ENCODE results near the gene NFKBIE. TPM values are rescaled to one million over a fixed set of nuclear protein-coding genes. Genes with fewer than 3 reads are reported as not detected.
A peak's percentile ranks its signal among the peaks of the same experiment; 100 is the strongest.

The NFKBIE gene
- total and polyA plus RNA-seq, 2 of the 13 experiments (the other 11 are each of a cell fraction or from before 2014, with no cell fraction given) = 6.7 to 14.5 TPM

DNA sequence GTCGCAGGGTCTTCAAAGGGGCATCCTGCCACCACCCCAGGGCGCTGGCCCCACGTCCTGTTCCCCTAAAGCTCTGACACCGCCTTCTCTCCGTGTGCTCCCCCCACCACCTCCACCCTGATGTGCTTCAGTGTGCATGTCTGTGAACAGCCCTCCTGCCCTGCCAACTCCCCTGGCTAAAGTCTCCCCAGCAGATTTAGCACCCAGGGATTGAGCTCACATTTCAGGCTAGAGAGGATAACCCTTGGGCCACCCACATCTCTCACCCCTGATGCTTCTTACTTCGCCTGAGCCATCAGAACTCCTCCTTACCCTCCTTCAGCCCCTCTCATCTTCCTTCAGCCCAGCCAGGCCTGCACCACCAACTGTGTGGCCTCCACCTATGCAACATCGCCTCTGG is 12.4 kb upstream of the NFKBIE start (continued):
- TF ChIP-seq SATB2 (CRISPR knock-in tag; IDR thresholded peaks at IDR 0.05) = no peak

DNA sequence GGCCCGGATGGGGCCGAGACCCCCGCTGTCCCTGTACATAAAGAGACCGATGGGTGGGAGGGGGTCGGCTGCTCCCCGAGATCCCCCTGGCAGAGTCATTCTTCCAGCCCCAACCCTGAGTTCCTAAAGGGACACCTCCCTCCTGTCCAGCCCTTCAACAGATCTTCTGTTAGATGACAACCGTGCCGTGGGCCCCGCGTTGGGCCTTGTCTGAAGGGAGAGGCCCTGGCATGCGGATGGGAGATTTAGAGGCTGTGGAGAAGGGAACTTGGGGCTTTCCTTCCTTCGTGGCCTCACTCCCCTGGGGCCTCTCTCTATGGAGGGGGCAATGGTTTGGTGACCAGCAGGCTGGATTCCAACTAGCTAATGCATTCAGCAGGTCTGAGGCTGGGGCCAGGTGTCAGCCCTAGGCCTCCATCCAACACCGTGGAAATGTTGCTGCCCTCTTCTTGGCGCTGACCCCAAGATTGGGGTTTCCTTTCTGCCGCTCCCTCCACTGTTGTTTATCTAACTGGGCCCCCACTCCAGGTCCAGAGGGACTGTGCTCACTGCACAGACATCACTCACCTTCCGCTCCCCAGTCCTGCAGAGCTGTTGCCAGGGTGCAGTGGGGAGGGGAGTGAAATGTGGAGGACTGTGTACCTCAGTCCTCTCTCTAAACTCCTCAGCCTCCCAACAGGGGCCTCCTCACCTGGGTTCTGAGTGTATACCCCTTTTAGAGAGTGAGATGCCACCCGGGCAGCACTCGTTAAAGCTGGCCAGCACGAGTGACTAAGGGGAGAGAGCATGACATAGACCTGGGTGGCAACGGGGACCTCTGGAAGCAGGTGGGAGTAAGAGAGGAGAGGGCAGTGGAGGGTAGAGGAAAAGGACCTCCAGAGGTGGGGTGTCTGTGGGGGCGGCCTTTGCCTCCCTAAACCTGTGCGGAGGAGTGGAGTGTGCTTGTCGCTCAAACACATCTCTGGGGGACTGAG is 11.6 kb upstream of the NFKBIE start:
- in situ Hi-C loops (cut with HindIII; ENCODE audit: extremely low pct_ligation_motif_present, low pct_unique_long_range_greater_than_20kb) = no loop called here
- ATAC-seq = peak; percentile 3; the same call in 1 of the 3 replicates
- TF ChIP-seq BHLHE40 (IDR thresholded peaks at IDR 0.05; ENCODE audit: low read length) (no peak), KLF16 (CRISPR knock-in tag; IDR thresholded peaks at IDR 0.05) (no peak), TRAFD1 (CRISPR knock-in tag; IDR thresholded peaks at IDR 0.05; ENCODE audit: borderline replicate concordance) (no peak), ZSCAN21 (CRISPR knock-in tag; IDR thresholded peaks at IDR 0.05; ENCODE audit: borderline replicate concordance) (no peak), ZMAT3 (CRISPR knock-in tag; conservative IDR thresholded peaks at IDR 0.05) (no peak), GTF3A (CRISPR knock-in tag; conservative IDR thresholded peaks at IDR 0.05) (0 out of 2 replicates have a peak, but pooled peaks have one; percentile 39), MEIS1 (CRISPR knock-in tag; IDR thresholded peaks at IDR 0.05; ENCODE audit: borderline replicate concordance) (no peak), MAZ (IDR thresholded peaks at IDR 0.05; ENCODE audit: borderline replicate concordance, low read depth, low read length) (no peak), MAZ (CRISPR knock-in tag; IDR thresholded peaks at IDR 0.05; ENCODE audit: low read depth) (no peak), MEIS2 (CRISPR knock-in tag; IDR thresholded peaks at IDR 0.05) (no peak), ZNF367 (CRISPR knock-in tag; IDR thresholded peaks at IDR 0.05; ENCODE audit: borderline replicate concordance) (no peak)
- TF ChIP-seq, protein P1, sequence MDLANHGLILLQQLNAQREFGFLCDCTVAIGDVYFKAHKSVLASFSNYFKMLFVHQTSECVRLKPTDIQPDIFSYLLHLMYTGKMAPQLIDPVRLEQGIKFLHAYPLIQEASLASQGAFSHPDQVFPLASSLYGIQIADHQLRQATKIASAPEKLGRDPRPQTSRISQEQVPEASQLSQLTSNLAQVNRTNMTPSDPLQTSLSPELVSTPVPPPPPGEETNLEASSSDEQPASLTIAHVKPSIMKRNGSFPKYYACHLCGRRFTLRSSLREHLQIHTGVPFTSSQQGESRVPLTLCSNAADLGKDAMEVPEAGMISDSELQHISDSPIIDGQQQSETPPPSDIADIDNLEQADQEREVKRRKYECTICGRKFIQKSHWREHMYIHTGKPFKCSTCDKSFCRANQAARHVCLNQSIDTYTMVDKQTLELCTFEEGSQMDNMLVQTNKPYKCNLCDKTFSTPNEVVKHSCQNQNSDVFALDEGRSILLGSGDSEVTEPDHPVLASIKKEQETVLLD (CRISPR knock-in tag; IDR thresholded peaks at IDR 0.05; ENCODE audit: low read depth) = 0 out of 2 replicates have a peak, but pooled peaks have one; percentile 8
- TF ChIP-seq, protein P2, sequence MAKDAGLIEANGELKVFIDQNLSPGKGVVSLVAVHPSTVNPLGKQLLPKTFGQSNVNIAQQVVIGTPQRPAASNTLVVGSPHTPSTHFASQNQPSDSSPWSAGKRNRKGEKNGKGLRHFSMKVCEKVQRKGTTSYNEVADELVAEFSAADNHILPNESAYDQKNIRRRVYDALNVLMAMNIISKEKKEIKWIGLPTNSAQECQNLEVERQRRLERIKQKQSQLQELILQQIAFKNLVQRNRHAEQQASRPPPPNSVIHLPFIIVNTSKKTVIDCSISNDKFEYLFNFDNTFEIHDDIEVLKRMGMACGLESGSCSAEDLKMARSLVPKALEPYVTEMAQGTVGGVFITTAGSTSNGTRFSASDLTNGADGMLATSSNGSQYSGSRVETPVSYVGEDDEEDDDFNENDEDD (CRISPR knock-in tag; IDR thresholded peaks at IDR 0.05; ENCODE audit: borderline replicate concordance) = no peak
- TF ChIP-seq, protein P3, sequence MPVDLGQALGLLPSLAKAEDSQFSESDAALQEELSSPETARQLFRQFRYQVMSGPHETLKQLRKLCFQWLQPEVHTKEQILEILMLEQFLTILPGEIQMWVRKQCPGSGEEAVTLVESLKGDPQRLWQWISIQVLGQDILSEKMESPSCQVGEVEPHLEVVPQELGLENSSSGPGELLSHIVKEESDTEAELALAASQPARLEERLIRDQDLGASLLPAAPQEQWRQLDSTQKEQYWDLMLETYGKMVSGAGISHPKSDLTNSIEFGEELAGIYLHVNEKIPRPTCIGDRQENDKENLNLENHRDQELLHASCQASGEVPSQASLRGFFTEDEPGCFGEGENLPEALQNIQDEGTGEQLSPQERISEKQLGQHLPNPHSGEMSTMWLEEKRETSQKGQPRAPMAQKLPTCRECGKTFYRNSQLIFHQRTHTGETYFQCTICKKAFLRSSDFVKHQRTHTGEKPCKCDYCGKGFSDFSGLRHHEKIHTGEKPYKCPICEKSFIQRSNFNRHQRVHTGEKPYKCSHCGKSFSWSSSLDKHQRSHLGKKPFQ (CRISPR knock-in tag; IDR thresholded peaks at IDR 0.05; ENCODE audit: insufficient replicate concordance) = no peak

More for the DNA sequence above, 11.6 kb upstream of the NFKBIE start:
- Histone ChIP-seq H3K4me1 (ENCODE audit: insufficient read depth, low read length) (peaks cover 28% of the 10 kb centered on the region), H3K79me2 (ENCODE audit: insufficient read depth, low read length) (no peaks in the 10 kb centered on the region), H3K9me3 (ENCODE audit: low read length) (no peaks in the 10 kb centered on the region), H3K9ac (ENCODE audit: insufficient read depth, low read depth, low read length) (no peak overlapping the region), H2AFZ (ENCODE audit: low read length) (no peak overlapping the region), H3K36me3 (replicated peaks in 1 of 2; ENCODE audit: control insufficient read depth in 1 of 2, insufficient read depth in 2 of 2, low read length in 2 of 2) (no peaks in the 10 kb centered on the region), H3K27ac (ENCODE audit: extremely low read length, insufficient read depth, low read length) (no peak overlapping the region), H3K4me3 (replicated peaks in 1 of 3; ENCODE audit: insufficient read depth in 1 of 3, low read depth in 2 of 3, low read length in 3 of 3) (peak overlapping the region in 1 of 3 experiments; percentile 62; a peak in 2 of 6 replicates), H3K27me3 (ENCODE audit: control insufficient read depth in 1 of 2, insufficient read depth in 2 of 2, low read length in 2 of 2) (peaks cover 37 to 86% of the 10 kb centered on the region in 2 experiments), H4K20me1 (ENCODE audit: insufficient read depth, low read length) (peaks cover 3% of the 10 kb centered on the region; the same call in 1 of the 2 replicates), H3K4me2 (ENCODE audit: low read depth, low read length) (peak overlapping the region; percentile 69; the same call in 1 of the 2 replicates)
- ChIA-PET POLR2A (interaction anchor here (1.1 kb wide), 1 partner anchor 22 kb away, joined by 5 read pairs; no protein-coding TSS in a partner anchor), CTCF (ENCODE audit: low intra/inter-chr PET ratio, low total read pairs) (no interaction called here)
- intact Hi-C loops (cut with micrococcal nuclease; ENCODE audit: unreplicated experiment) = no loop called here
- WGBS (ENCODE audit: low lambda C conversion rate) = 39% methylated on average over 19 of the region's 23 CpGs
- no peak for DNase-seq (ENCODE audit: low spot score)
- BruUV-seq (replicated peaks) = no TSS peak
- FAIRE-seq = no peak

All from HepG2 (cell line).